Adrenal gland (tissue), 12 donors: ENCODE measurements around the gene TEDC1. TPM values are rescaled to one million over a fixed set of nuclear protein-coding genes. Genes with fewer than 3 reads are reported as not detected.

Experiments
- DNase-seq, 7 donors: peaks; one replicate each; pipeline ENCODE4 v3.0.0-alpha.2; 2019 to 2020
- H3K27ac ChIP-seq, 5 donors: fragments of 200-600 bp; sonication (generic) in 4 of 5; 1 replicate in 3 of 5; 2 replicates in 2 of 5; pipeline versions ENCODE4 v1.5.1 to v1.8.0; 2016 to 2020; ENCODE audit warnings: mild to moderate bottlenecking in 1 of 5
- H3K27me3 ChIP-seq: fragments of 200-600 bp; 2 replicates; pipeline ENCODE4 v1.8.0; 2021
- H3K36me3 ChIP-seq, 2 donors: fragments of 200-600 bp; replicated peaks in 1 of 2; 1 replicate in 1 of 2; 2 replicates in 1 of 2; pipeline versions ENCODE4 v1.5.1 to v1.8.0; 2018 to 2022
- H3K4me1 ChIP-seq, 2 donors: fragments of 200-600 bp; replicated peaks in 1 of 2; 1 replicate in 1 of 2; 2 replicates in 1 of 2; pipeline versions ENCODE4 v1.5.1 to v1.8.0; 2018 to 2021
- H3K4me3 ChIP-seq, 4 donors: fragments of 200-600 bp; sonication (generic) in 3 of 4; one replicate each; pipeline ENCODE4 v1.5.1; 2016 to 2018
- H3K9me3 ChIP-seq, 3 donors: fragments of 200-600 bp; sonication (generic) in 1 of 3; replicated peaks in 1 of 3; 1 replicate in 2 of 3; 2 replicates in 1 of 3; pipeline versions ENCODE4 v1.5.1 to v1.8.0; 2016 to 2021
- CTCF ChIP-seq, 6 experiments: fragments of 450-650 bp in 4 of 6; fragments of 200-600 bp in 2 of 6; sonication (generic) in 1 of 6; IDR thresholded peaks; 1 replicate in 5 of 6; 2 replicates in 1 of 6; pipeline versions ENCODE4 v1.5.1 to v1.8.0; 2016 to 2021; ENCODE audit warnings: antibody characterized with exemption in 6 of 6, mild to moderate bottlenecking in 2 of 6, moderate library complexity in 1 of 6
- POLR2A ChIP-seq, 2 donors: fragments of 450-650 bp; IDR thresholded peaks; one replicate each; pipeline ENCODE4 v1.6.1; 2017; ENCODE audit warnings: antibody characterized with exemption in 2 of 2, mild to moderate bottlenecking in 2 of 2, moderate library complexity in 1 of 2
- WGBS, 4 donors: extraction: QIAGEN DNeasy Blood & Tissue Kit in 2 of 4; methylation state at CpG; one replicate each; pipeline versions ENCODE4 v1.1.5 to v1.1.7; 2013 to 2017; 5-methylcytosine and 5-hydroxymethylcytosine counted together
- intact Hi-C, 2 donors: fragments of 100-400 bp; cut with DNase I; formaldehyde crosslinking; loops; one replicate each; pipeline versions ENCODE4 v1.14.1 to v1.15.0; 2022 to 2023
- polyA plus RNA-seq, 3 donors: library from polyadenylated mRNA; stranded (reverse); fragments of 200-250 nt in 2 of 3; fragments of 350-450 nt in 1 of 3; fragmentation: Illumina TruSeq in 1 of 3; extraction: RNeasy Lipid Tissue Mini Kit (QIAGEN cat#74804) in 1 of 3; gene quantifications; one replicate each; pipeline ENCODE4 v1.2.3, GENCODE V29; 2013 to 2014
- total RNA-seq, 9 donors: library from RNA; depleted of rRNA in 4 of 9; stranded (reverse); fragments of >200 nt in 4 of 9; fragments of 120-200 nt in 1 of 9; fragmentation: NEBNext Ultra II Directional in 1 of 9; extraction: Animal tissue kit (Norgen Biotek cat#: 25700) in 1 of 9; gene quantifications; one replicate each; pipeline versions ENCODE4 v1.1.0 to v1.2.4, GENCODE V29; 2013 to 2023
- donor health status: healthy with polysubstance abuse.
- donor health status: Bipolar disorder and iron deficiency.
- donor health status: DM: yes; HTN: yes; CAD: no.
- donor health status: DM: no; HTN: no; CAD: no.
- donor health status: DM: no; HTN: no; CAD: no.
- donor health status: DM: yes; HTN: yes; CAD: no.

The TEDC1 gene
- total and polyA plus RNA-seq, 12 donors = 0.24 to 19.1 (median 3.4) TPM

DNA sequence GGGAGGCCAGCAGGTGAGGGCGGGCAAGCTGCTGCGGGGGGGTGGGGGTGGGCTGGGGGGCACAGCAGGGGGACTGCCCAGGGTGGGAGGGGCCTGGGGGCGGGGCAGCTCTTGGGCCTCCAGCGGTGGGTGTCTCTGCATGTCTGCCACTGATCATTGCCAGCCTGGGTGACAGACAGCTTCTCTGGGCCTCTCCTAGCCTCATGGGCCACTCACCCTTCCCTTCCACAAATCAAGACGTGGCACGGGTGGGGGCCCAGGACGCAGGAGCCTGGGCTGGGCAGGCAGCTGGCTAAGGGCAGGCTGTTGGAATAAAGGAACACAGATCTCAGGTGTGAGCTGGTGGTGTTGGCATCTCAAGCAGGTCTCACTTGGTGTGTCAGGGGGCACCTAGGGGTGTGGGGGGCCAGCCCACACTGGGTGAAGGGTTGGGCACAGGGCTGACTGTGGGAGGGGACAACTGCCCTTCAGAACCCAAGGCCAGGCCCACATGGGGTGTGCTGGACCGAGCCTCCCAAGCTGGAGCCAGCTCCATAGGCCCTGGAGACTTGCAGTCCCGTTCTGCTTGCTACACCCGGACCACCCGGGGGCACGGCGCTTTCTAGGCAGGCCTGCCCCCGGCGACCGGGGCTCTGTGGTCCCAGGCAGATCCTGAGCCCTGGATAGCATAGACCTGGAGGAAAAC is 3.0 kb downstream of the TEDC1 start:
- intact Hi-C loops = no loop called here
- DNase-seq = no peak
- Histone ChIP-seq H3K36me3 (no peaks in the 10 kb centered on the region), H3K4me3 (no peak overlapping the region), H3K4me1 (peaks cover 7 to 10% of the 10 kb centered on the region in 2 donors), H3K9me3 (no peaks in the 10 kb centered on the region), H3K27me3 (no peaks in the 10 kb centered on the region), H3K27ac (no peak overlapping the region)
- 86 to 100% (median 90%) methylated on average over 2 to 16 of the region's 16 CpGs for WGBS, 4 donors
- TF ChIP-seq CTCF (IDR thresholded peaks at IDR 0.05) = no peak
- TF ChIP-seq POLR2A (IDR thresholded peaks at IDR 0.05) = no peak

- Histone ChIP-seq H3K4me3 (no peak overlapping the region), H3K27me3 (no peaks in the 10 kb centered on the region), H3K36me3 (no peaks in the 10 kb centered on the region), H3K27ac (no peak overlapping the region), H3K9me3 (no peaks in the 10 kb centered on the region), H3K4me1 (peaks cover 7% of the 10 kb centered on the region in 2 donors)
- intact Hi-C loops = no loop called here
- TF ChIP-seq CTCF (IDR thresholded peaks at IDR 0.05) (no peak), POLR2A (IDR thresholded peaks at IDR 0.05) (no peak)
- no peak for DNase-seq
- WGBS, 4 donors = 95 to 96% (median 95%) methylated on average over 6 of the region's 6 CpGs
Measured at GRCh38 chr14:105494606-105494929, 3.5 kb downstream of the TEDC1 start.

DNA sequence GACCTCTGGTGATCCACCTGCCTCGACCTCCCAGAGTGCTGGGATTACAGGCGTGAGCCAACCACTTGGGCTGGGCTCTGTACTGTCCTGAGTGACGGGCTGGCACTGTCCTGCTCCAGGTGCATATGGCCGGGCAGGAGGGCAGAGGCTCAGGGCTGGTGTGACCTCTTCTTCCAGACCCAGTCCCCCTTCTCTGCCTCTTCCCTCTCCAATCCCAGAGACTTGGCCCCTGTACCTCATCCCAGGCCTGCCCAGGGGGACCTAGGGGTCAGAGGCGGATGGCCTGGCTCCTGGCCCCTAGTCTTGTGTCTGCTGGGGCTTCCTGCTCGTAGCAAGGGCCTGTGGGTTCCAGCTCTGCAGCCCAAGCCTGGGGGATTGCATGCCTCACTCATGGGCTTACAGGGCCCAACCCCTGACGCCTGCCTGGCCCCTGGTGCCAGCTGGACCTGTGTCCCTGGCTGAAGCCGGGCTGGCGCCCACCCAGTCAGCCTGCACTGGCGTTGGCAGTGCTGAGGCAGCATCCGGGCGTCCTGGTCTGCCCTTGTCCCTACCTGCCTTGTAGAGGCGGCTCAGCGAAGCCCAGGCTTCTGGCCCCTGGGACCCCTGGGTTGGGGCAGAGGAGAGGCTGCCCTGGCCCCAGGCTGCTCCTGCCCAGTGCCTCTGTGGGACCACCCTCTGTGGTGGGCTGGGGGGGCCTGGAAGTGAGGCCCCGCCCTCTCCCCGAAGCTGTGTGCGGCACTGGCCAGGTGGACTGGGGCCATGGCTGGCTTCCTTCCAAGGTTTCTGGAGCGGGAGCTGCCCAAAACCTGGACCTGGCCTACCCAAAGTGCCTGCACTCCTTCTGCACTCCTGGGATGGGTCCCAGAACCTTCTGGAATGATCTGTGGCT is 4.3 kb downstream of the TEDC1 start:
- H3K4me1 ChIP-seq = peaks cover 0 to under 1% of the 10 kb centered on the region in 2 donors
- H3K27me3 ChIP-seq = no peaks in the 10 kb centered on the region
- intact Hi-C loops = no loop called here
- 80 to 89% (median 83%) methylated on average over 1 to 18 of the region's 18 CpGs for WGBS, 4 donors
- H3K27ac ChIP-seq = no peak overlapping the region
- no peaks in the 10 kb centered on the region for H3K36me3 ChIP-seq
- no peaks in the 10 kb centered on the region for H3K9me3 ChIP-seq
- no peak overlapping the region for H3K4me3 ChIP-seq
- TF ChIP-seq CTCF (IDR thresholded peaks at IDR 0.05) (no peak), POLR2A (IDR thresholded peaks at IDR 0.05) (no peak)
- DNase-seq = peak in 1 of 7 donors; percentile 20

DNA sequence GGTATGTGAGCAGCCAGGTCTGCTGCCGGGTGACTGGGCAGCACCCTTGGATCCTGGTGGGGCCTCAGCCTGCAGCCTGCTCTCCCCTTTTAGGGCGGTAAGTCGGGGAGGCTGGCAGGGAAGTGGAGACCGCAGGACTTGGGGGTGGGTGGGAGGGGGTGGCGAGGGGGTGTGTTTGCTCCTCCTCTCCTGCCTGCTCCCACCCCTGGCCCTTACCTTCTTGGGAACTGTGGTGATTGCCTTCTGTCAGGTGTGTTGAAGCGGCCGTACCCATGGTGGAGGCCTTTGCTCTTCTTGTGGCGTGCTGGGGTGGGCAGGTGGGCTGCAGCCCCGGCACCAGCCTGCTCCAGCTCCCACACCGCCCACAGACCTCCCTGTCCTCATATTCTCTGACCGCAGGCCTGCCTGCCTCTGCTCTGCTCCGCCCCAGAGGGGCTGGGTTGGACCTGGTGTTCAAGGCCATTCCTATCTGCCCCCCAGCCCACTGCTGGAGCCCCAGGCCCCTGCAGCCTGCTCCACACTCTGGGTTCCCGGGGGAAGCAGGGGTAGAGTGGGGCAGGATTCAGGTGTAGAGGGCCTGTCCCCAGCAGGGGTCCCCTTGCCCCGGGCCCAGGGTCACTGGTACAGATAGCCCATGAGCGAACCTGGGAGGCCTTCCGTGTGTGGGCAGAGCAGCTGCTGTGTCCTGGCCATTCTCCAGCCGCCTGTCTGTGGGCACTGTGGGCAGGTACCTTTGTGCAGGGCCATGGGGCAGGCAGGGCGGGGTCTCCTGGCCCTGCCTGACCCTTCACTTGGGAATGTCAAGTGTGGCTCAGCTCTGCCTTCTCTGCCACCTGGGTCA is 5.2 kb downstream of the TEDC1 start:
- Histone ChIP-seq H3K4me1 (no peaks in the 10 kb centered on the region), H3K9me3 (no peaks in the 10 kb centered on the region), H3K27ac (no peak overlapping the region), H3K4me3 (no peak overlapping the region), H3K27me3 (no peaks in the 10 kb centered on the region), H3K36me3 (no peaks in the 10 kb centered on the region)
- peak in 1 of 7 donors; percentile 45 for DNase-seq
- TF ChIP-seq POLR2A (IDR thresholded peaks at IDR 0.05) (no peak), CTCF (IDR thresholded peaks at IDR 0.05) (no peak)
- WGBS, 4 donors = 71 to 84% (median 81%) methylated on average over 6 to 18 of the region's 18 CpGs
- intact Hi-C loops = no loop called here
